Left ventricle myocardium inferior (tissue), 1 donor: ENCODE measurements around the gene EXO5. TPM values are rescaled to one million over a fixed set of nuclear protein-coding genes. Genes with fewer than 3 reads are reported as not detected.
"Not testable (repeated sequence)": the region's sequence is repeated elsewhere in the genome, so short reads cannot be mapped to it uniquely, and the experiment has no call there.

Source experiments
- DNase-seq: peaks from one replicate; pipeline ENCODE4 v3.0.0-alpha.2; 2020
- H3K27ac ChIP-seq: fragments of 200-600 bp; replicated peaks from 2 replicates; pipeline ENCODE4 v1.8.0; 2021
- H3K27me3 ChIP-seq: fragments of 200-600 bp; 2 replicates; pipeline ENCODE4 v1.8.0; 2021; ENCODE audit warnings: low read depth
- H3K36me3 ChIP-seq: fragments of 200-600 bp; 2 replicates; pipeline ENCODE4 v1.8.0; 2021
- H3K4me1 ChIP-seq: fragments of 200-600 bp; 2 replicates; pipeline ENCODE4 v1.8.0; 2021
- H3K4me3 ChIP-seq: fragments of 200-600 bp; 2 replicates; pipeline ENCODE4 v1.8.0; 2021; ENCODE audit warnings: mild to moderate bottlenecking, moderate library complexity
- H3K9me3 ChIP-seq: fragments of 200-600 bp; replicated peaks from 2 replicates; pipeline ENCODE4 v1.8.0; 2021
- intact Hi-C: fragments of 100-400 bp; cut with micrococcal nuclease; formaldehyde crosslinking; loops from one replicate; pipeline ENCODE4 v1.11.0; 2022
- total RNA-seq: library from RNA; stranded (reverse); fragmentation: NEBNext Ultra II Directional; extraction: Animal tissue kit (Norgen Biotek cat#: 25700); gene quantifications from one replicate; pipeline ENCODE4 v1.2.1, GENCODE V29; 2021
- TF ChIP-seq, protein P1 (sequence below): fragments of 200-600 bp; IDR thresholded peaks from 2 replicates; pipeline ENCODE4 v1.8.0; 2021; ENCODE audit warnings: antibody characterized with exemption, mild to moderate bottlenecking, borderline replicate concordance
- donor health status: DM: no; HTN: yes; CAD: no; lungs with severe emphysema.

Gene EXO5
- total RNA-seq, 1 donor from 2014 or later: 3.6 TPM

DNA sequence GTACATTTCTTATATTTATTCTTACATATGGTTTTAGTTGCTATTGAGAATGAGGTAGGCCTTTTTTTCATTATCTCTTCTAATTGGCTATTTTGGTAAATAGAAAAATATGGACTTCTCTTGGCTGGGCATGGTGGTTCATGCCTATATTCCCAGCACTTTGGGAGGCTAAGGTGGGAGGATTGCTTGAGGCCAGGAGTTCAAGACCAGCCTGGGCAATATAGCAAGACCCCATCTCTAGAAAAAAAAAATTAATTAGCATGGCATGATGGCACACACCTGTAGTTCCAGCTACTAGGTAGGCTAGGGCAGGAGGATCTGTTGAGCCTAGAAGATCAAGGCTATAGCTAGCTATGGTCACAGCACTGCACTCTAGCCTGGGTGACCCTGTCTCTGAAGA, 26.0 kb downstream of the EXO5 start:
- intact Hi-C loops: no loop called here
- H3K4me1 ChIP-seq: peaks cover 28% of the 10 kb centered on the region
- TF ChIP-seq, protein P1, sequence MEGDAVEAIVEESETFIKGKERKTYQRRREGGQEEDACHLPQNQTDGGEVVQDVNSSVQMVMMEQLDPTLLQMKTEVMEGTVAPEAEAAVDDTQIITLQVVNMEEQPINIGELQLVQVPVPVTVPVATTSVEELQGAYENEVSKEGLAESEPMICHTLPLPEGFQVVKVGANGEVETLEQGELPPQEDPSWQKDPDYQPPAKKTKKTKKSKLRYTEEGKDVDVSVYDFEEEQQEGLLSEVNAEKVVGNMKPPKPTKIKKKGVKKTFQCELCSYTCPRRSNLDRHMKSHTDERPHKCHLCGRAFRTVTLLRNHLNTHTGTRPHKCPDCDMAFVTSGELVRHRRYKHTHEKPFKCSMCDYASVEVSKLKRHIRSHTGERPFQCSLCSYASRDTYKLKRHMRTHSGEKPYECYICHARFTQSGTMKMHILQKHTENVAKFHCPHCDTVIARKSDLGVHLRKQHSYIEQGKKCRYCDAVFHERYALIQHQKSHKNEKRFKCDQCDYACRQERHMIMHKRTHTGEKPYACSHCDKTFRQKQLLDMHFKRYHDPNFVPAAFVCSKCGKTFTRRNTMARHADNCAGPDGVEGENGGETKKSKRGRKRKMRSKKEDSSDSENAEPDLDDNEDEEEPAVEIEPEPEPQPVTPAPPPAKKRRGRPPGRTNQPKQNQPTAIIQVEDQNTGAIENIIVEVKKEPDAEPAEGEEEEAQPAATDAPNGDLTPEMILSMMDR: no peak
- no peak for DNase-seq
- H3K9me3 ChIP-seq: peaks cover 9% of the 10 kb centered on the region
- peaks cover 36% of the 10 kb centered on the region for H3K36me3 ChIP-seq
- H3K27ac ChIP-seq: no peak overlapping the region
- H3K27me3 ChIP-seq: no peaks in the 10 kb centered on the region
- H3K4me3 ChIP-seq: no peak overlapping the region

GRCh38 chr1:40535732-40536131, 27.2 kb downstream of the EXO5 start:
- intact Hi-C loops: no loop called here
- TF ChIP-seq, protein P1: no peak

DNA sequence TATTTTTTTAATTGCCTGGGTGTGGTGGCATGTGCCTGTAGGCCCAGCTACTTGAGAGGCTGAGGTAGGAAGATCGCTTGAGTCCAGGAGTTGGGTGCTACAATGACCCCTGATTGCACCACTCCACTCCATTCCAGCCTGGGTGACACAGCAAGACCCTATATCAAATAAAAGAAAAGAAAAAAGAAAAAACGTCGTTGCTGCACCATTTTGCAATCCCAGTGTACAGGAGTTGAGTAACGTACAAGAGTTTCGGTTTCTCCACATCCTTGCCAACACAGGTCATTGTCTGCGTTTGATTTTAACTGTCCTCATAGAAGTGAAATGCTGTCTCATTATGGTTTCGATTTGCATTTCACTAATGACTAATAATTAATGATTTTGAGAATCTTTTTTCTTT, 30.8 kb downstream of the EXO5 start:
- no peak for DNase-seq
- intact Hi-C loops: no loop called here
- Histone ChIP-seq H3K9me3 (peaks cover 11% of the 10 kb centered on the region), H3K4me1 (no peaks in the 10 kb centered on the region), H3K27me3 (no peaks in the 10 kb centered on the region), H3K4me3 (no peak overlapping the region), H3K27ac (no peak overlapping the region), H3K36me3 (peaks cover 69% of the 10 kb centered on the region)
- TF ChIP-seq, protein P1: no peak

More at GRCh38 chr1:40535732-40536131, 27.2 kb downstream of the EXO5 start:
- H3K36me3 ChIP-seq: peaks cover 41% of the 10 kb centered on the region
- H3K4me1 ChIP-seq: peaks cover 24% of the 10 kb centered on the region
- H3K27me3 ChIP-seq: no peaks in the 10 kb centered on the region
- no peak overlapping the region for H3K4me3 ChIP-seq
- peaks cover 9% of the 10 kb centered on the region for H3K9me3 ChIP-seq
- no peak for DNase-seq
- no peak overlapping the region for H3K27ac ChIP-seq

DNA sequence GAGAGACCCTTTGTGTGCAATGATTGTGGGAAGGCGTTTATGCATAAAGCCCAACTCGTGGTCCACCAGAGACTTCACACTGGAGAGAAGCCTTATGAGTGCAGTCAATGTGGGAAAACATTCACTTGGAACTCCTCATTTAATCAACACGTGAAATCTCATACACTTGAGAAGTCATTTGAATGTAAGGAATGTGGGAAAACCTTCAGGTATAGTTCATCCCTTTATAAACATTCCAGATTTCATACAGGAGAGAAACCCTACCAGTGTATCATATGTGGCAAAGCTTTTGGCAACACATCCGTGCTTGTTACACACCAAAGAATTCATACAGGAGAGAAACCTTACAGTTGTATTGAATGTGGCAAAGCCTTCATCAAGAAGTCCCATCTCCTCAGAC, 38.4 kb downstream of the EXO5 start:
- H3K4me1 ChIP-seq: no peaks in the 10 kb centered on the region
- peaks cover 43% of the 10 kb centered on the region for H3K9me3 ChIP-seq
- TF ChIP-seq, protein P1: no peak
- H3K27ac ChIP-seq: no peak overlapping the region
- H3K4me3 ChIP-seq: no peak overlapping the region
- H3K36me3 ChIP-seq: peaks cover 67% of the 10 kb centered on the region
- intact Hi-C loops: no loop called here
- no peak for DNase-seq
- H3K27me3 ChIP-seq: no peaks in the 10 kb centered on the region

- DNase-seq: no peak
- TF ChIP-seq, protein P1: no peak
- Histone ChIP-seq H3K4me3 (no peak overlapping the region), H3K4me1 (no peaks in the 10 kb centered on the region), H3K27me3 (no peaks in the 10 kb centered on the region), H3K27ac (no peak overlapping the region), H3K9me3 (peaks cover 7% of the 10 kb centered on the region), H3K36me3 (peaks cover 6% of the 10 kb centered on the region)
- intact Hi-C loops: no loop called here
Observed at GRCh38 chr1:40553017-40553416, 44.5 kb downstream of the EXO5 start.

DNA sequence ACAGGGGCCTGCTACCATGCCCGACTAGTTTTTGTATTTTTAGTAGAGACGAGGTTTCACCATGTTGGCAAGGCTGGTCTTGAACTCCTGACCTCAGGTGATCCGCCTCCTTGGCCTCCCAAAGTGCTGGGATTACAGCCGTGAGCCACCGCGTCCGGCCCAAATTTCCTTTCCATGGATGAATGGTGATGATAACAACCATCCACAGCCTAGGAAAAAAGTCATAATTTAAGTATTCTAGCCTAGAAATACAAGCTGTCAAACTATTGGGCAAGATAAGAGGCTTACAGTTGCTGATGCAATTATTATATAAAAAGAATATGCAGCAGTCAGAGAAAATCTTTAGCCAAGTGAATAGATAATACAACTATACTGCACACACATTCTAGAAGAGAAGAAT, 46.2 kb downstream of the EXO5 start:
- H3K4me3 ChIP-seq, H3K36me3 ChIP-seq, H3K4me1 ChIP-seq, intact Hi-C loops, DNase-seq, H3K27ac ChIP-seq, H3K9me3 ChIP-seq, H3K27me3 ChIP-seq: not testable (repeated sequence)
